CD4-positive, alpha-beta T cell treated with Interleukin-2 at 100 ng/mL for 4 hours (primary cell): ENCODE measurements around the gene PTPRK.

ENCODE experiments used
- DNase-seq: peaks from one replicate; pipeline ENCODE4 v3.0.0-alpha.2; 2020; ENCODE audit warnings: low spot score

The PTPRK gene

DNA sequence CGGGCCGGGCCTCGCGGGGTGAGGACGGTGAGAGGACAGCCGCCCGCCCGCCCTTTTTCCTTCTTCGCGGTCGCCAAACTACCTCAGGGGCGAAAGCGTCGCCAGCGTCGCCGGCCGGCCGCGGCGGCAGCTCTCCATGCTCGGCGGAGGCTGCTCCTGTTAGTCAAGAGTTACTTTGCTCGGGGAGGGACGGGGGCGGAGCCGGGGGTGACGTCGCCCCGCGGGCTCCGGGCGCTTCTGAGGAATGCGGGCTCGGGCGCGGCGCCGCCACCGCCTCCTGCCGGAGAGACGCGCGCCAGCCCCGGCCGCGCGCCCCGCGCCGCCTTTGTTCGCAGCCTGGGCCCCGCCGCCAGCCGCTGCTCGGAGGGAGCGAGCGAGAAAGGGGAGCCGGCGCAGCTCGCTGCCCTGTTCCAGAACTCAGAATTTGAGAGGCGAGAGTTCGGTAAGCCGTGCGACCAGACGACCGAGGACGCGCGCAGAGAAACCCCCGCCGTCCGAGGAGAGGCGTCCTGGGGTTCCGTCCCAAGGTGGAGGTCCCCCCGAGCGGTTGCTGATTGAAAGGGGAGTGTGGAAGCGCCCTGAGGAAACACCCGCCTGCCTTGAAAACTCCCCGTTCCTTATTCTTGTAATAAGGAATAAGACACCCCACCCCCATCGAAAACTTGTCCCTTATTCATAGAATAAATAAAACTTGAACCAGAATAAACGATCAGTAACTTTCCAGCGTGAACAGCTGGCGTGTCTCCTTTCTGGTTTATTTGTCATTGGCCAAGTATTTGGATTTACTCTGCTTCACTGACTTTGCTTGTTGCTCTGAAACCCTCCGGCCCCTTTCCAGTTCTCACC, at the start of gene PTPRK:
TSS of gene PTPRK (minus strand) at position 164 of the 846 bp plus-strand sequence. CDS start 241 bp downstream, outside the sequence.
- DNase-seq = peak; percentile 77

DNA sequence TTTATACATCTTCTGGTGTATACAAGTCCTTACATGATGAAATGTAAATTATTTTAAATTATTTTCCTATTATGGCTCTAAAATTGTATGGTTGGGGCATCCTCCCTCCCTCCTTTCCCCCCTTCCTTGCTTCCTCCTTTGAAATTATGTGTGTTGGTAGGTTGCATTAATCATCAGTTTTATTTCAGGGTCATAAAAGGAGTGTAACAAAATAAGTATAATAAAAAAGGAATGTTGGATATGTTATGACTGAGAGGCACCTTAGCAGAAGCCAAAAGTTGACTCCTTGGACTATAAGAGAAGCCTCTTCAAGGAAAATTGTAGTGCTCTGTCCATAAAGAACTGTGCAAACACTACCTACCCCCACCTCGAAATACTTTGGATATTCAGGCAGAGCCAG, 46.6 kb upstream of the PTPRK start:
- no peak for DNase-seq

DNA sequence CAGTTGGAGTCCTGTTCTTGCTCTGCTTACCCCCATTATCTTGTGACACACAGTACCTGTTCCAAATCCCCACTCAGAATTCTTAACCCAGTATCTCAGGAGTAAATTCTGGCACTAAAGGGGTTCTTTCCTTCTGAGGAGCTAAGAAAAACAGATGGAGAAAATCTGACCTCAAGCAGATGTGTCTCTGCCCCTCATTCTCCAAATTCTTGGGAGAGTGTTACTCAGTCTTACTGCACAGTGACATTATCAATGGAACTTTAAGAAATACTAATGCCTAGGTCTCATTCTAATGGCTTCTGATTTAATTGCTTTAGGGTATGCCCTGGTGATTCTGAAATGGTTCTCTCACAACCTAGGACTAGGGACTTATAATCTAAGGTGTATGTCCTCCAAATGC, 40.6 kb upstream of the PTPRK start:
- no peak for DNase-seq

DNA sequence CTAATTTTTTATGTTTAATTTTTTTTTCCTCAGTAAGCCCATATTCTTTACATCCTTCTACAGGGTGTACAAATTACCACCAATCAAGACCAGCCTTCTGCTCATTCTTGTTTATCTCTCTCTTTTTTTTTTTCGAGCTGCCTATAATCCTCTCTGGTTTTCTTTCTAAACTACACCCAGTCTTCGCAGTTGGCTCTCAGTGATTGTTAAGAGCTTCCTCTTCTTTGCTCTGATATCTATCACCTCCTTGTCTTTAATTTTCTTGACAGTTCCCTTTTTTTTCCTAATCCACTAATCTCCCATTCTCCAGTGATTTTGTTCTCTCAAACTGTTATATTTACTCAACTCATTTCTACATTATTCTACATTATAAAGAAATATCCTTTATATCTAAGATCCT, 38.5 kb upstream of the PTPRK start:
- DNase-seq = no peak

DNA sequence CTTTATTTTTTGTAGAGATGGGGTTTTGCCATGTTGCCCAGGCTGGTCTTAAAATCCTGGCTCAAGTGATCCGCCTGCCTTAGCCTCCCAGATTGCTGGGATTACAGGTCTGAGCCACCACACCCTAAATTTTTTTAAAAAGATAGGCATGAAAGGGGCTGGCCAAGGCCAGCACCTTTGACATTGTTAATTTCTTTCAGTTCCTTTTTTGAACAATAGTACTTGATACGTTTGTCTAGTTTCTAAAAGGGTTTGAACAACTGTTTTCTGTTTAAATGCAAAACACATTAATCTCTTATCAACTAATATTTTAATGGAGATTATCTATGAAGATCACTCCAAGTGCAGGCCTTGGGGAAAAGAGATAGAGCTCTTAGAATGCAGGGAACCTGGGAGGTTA, 37.6 kb upstream of the PTPRK start:
- DNase-seq = no peak

DNA sequence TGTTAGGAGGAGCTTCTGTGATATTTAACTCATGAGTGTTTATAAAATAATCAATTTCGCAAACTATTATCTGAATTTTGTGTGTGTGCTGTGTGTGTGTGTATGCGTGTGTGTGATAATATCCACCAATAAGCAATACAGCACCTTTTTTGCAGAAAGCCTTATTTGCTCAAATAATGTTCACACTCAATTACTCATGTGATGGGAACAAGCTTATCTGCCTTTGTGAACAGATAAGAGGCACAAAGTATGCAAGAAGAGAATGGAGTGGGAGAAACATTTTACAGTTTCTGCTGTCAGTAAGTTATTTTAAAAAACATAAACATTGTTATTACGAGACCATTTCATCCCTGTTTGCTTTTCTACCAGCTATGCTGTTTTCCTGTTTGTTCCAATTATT, 36.7 kb upstream of the PTPRK start:
- no peak for DNase-seq

DNA sequence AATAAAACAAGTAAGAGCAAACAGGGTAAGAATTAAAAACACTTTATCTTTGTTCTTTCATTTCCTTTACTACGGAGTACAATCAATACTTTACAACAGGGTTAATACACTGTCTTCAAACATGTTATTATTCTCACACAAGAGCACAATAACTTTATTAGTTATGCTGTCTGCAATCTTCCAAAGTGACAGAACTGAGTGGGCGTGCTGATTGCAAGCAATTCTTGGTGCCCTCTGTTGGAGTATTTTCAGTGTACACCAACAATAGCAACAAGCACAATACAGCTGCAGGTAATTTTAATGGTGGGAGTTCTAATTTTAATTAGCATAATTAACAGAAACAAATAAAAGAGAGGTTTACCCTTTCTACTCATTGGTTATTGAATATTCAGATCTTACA, 33.9 kb upstream of the PTPRK start:
- DNase-seq = no peak

DNA sequence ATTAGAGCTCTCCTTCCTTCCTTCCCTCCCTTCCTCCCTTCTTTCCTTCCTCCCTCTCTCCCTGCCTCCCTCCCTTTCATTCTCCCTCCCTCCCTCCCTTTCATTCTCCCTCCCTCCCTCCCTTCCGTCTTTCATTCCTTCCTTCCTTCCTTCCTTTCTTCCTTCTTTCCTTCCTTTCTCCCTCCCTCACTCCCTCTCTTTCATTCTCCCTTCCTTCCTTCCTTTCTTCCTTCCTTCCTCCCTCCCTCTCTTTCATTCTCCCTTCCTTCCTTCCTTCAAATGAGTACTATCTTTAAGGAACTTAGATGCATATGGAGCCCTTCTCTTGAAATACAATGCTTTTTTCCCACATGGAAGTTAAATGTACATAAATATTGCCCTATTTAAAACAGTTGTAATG, 20.9 kb upstream of the PTPRK start:
- no peak for DNase-seq

DNA sequence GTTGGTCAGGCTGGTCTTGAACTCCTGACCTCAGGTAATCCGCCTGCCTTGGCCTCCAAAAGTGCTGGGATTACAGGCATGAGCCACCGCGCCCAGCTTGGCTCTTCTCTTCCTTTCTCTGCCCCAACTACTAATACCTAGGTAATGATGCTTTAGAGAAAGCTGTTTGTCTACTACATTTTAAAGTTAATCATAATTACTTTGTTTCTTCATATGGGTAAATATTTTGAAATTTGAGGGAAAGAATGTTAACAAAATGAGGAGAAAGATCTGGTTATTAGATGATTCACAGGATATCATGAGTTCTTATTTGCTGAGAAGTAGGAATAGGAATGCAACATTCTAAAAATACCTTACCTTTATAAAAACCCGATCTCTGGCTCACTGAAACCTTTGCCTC, 18.4 kb upstream of the PTPRK start:
- DNase-seq = no peak

DNA sequence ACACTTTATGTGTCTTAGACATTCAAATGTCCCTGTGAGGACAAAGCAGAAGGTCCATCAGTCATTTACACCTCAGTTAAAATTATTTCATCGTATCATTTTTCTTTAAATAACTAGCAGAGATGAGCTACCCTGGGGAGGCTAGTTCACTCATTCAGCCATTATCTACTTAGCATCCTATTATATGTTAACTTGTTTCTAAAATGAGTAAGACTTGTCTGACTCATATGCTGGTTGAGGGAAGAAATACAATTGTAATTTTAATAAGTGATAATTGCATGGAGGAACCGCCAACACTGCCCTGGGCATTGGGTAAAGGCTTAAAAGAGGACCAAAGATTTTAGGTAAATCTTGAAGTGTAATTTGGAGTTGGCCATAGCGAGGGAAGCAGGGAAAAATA, 12.4 kb upstream of the PTPRK start:
- DNase-seq = no peak

DNA sequence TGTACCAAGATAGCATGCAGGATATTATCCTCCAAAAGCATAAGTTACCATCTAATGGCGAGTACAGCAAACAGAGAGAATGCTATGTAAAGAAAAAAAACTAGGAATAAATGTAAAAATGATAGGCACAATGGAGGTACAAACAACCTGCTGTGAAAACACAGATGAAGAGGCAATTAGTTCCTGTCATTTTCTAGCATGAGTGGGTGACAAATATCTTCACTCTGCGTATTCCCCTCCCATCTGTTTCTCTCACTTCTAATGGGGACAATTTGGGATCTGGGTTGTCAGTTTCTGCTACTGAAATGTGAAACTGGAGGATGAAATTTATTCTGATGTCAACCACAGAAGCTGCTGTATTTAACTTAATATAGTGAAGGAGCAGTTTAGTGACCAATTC, 11.7 kb upstream of the PTPRK start:
- no peak for DNase-seq

DNA sequence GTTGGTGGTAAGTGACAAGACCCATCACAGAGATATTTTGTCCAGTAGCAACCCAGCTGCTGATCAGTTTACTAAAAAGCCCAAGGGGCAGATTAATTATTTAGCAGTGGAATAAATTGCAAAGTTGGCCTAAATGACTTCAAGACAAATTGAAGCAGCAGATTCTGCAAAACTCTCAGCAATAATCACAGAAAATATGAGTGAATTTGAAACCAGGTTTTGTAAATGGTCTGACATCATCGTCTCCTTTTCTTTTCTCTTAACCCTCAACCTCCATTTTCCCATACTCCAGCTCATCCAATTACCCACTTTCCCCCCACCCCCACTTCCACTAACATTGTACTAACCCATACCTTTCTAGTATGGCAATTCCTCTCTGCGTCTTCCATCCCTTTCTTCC, 11.3 kb upstream of the PTPRK start:
- no peak for DNase-seq

DNA sequence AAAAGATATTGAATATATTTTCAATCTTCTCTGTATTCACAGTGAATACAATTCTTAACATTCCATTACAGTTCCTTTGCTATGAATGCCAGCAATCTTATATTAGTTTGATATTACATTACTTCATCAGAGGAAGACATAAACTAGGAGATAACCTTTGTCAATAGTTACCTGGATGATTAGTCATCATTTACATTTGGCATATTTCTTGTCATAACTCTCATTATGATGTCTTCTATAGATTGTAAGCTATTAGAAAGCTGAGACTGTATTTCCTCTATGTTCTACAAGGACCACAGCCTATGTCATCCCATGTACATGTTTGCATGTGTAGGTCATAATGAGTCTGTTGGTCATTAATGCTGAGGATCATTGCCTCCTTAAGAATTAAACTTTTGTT, 7.8 kb upstream of the PTPRK start:
- DNase-seq = no peak

DNA sequence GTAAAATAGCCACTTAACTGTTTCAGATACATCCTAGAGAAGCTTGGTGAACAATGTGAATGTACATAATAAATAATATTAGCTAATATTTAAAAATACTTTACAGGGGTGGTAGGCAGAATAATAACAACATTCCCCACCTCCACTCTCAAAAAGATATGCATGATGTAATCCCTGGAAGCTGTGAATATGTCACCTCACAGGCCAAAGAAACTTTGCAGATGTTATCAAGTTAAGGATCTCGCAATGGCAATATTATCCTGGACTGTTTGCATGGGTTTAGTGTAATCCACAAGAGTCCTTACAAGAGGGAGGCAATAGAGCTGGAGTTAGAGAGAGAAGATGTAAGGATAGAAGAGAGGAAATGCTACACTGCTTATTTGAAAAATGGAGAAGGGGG, 7.0 kb upstream of the PTPRK start:
- no peak for DNase-seq

DNA sequence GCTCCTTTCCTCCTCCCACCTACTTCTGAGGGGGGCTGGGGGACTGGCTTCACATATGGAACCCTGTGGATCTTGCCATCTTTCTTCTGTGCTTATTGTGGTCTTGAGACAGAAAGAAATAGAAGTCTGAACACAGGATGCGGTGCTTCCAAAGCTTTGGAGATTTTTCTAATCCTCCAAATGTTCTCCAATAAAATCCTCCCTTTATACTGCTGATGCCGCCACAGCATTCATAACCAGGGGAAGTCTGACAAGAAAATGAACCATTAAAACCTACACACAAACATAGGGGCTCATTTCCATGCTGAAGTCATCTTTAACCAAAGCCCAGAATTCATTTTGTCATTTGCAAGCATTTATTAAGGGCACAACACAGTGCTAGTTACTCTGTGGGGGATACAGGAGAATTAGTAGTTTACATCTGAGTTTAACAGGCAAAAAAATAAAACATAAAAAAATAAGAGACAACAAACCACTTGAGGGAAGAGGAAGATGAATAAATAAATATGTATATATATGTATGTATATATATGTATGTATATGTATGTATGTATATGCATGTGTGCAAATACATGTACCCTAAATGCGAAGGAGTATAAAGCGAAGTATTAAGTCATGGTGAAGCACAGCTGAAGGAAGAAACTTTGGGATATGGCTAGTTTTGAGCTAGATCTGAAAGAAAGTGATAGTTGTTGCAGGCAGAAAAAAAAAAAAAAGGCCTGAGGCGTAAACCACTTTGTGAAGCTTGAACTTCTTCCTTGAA, 5.9 kb upstream of the PTPRK start:
- DNase-seq = no peak

DNA sequence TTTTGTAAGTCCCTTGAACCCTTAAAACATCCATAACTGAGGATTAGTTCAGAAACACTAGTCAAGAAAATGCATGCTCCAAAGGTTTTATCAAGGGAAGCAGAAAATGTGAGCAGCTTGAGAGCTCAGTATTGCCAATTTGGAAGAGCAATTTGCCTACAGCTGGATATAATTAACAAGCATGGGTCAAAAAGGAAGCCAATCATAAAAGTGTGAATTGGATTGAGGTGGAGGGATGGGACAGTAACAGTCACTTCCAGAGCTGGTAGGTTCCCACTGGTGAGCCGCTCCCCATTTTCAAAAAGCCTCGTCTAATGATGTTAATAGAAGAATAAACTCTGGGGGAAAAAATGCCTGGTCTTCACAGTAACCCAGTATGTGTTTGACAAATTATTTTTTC, 5.0 kb upstream of the PTPRK start:
- DNase-seq = no peak

DNA sequence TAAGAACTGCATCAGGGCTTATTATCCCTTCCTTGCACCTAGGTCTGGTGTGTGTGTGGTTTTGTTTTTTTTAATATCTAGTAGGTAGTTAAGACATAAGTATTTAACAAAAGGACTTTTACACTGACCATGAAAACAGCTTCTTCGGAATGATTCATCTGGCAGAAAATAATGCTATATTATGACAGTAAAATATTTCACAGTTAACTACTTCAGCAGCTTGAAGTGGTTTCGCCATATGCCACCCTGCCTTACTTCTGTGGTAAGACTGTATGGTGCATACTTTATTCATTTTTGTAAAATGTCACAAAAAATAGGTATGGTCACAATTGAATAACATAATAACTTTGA, 858 bp upstream of the PTPRK start:
- DNase-seq = no peak

DNA sequence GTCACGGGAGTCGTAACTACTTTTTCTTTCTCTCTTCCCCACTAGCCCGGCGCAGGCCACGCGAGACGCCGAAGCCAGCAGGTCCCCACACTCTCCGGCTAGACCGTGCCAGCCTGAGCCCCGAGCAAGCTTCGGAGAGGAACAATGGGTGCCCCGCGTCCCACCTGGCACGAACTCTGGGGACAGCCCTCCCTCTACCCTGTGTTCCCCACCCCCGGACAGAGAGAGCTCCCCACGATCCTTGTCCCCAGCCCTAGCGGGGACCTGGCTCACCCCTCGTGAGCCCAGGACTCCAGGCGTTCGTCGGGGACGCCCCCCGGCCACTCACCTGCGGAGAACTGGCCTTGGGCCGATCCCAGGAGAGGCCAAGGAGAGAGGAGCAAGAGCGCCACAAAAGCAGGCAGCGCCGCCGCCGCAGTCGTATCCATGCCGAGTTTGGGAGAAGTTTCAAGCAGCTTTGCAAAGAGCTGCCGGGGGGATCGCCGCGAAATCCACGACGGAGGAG, 416 bp downstream of the PTPRK start:
- peak; percentile 27 for DNase-seq

DNA sequence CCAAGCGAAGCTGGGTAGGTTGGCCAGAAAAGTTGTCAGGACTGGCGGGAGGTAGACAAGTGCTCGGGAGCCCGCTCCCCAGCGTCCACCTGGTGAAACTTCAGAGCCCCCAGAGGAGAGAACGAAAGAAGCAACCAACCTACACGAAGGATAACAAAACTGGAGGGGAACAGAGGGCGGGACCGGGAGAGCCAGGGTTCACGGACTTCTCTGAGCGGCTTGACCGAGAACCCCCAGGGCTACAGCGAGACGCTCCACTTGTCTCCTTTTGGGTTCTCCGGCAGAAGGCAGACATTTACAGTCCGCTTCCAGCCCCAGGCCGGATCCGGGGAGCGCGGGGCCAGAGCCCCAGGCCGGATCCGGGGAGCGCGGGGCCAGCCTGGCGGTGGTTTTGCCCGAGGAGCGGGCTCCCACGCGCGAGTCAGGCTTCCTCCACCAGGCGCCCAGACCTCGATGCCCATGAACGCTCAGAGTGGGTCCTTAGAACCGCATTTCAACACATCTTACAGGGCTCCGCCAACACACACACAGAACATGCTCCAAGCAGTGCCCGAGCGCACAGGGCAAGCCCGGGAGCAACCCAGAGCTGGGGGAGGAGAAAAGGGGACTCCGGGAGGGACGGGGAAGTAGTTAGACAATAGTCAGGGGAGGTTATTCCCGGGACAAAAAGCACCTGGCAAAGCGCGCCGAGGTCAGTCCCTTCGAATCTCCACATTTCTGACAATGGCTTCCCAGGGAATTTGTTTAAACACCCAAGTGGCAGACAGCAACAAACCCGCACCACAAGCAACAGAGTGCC, 1.1 kb downstream of the PTPRK start:
- DNase-seq = peak; percentile 8

DNA sequence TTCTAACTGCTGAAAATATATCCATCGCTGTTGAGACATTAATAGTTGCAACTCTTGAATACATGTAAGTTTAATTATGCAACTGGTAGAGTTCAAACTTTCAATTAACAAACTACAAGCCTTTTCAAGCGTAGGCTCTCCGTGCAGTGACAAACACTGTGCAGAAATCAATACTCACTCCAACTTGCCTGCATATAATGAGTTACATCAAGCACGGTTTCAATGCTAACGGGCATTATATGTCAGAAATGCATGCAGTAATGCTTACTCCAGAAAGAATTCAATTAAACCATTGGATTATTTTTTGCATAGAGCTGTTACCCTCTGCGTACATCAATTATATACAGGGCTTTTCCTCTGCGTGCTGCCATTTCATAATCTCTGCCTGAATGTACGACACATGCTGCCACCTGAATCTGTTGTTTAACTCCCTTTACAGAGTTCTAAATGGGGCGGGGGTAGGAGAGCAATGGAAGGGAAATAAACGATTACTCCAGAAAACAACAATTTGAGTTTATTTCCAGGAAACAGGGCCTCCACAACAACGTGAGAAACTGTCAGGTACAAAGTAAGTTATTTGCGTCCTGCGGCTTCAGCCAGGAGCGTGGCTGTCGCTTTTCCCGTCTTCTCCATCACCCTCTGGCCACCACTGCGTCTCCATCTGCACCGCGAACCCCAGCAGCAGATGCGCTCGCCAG, 1.8 kb downstream of the PTPRK start:
- no peak for DNase-seq

DNA sequence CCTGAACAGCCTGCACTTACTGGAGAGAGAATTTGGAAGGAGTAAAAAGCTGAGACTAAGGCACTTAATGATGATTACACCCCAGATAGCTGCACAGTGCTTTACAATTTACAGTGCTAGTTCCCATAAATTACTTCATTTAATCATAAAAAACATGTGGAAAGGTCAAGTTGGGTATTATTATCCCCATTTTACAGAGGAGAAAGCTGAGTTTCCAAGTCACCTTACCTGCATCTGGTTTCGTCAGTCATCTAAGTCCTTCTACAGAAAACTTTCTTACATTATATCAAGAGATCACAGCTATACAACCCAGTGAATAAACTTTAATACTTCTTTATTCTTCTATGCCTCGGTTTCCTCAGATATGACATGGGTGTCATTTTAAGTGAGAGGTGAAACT, 3.3 kb downstream of the PTPRK start:
- DNase-seq = no peak

DNA sequence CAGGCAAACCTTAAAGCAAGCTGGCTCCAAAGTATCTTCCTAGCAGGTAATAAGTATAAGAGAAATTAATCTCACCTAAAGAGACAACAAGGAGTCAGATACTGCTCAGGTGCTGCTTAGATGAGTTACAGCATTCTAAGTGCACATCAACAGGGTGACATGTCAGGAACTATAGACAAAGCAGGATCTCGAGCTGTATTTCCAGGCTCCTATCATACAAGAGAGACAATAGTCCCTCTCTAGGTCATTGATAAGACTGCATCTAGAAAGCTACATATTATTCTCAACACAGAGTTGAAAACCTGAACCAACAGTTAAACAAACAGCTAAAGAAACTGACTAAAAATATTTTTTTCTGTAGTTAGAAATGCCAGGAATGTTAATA, 3.9 kb downstream of the PTPRK start:
- no peak for DNase-seq
